WTC11 (cell line): ENCODE results near the gene LENG8. TPM values are rescaled to one million over a fixed set of nuclear protein-coding genes. Genes with fewer than 3 reads are reported as not detected.

Experiments
- ATAC-seq: fragments of 200-7000 bp; cut with Tn5 transposase; 2 replicates; pipeline ENCODE4 v1.10.0; 2021; ENCODE audit warnings: mild to moderate bottlenecking, moderate library complexity
- CTCF ChIA-PET: fragments of 300-600 bp; sonication (Branson Sonifier 250); formaldehyde crosslinking; loops from one replicate; lab custom pipeline; 2021; ENCODE audit warnings: antibody characterized with exemption; lab: Charles Lee
- POLR2A ChIA-PET: fragments of 350-600 bp; sonication (Branson Sonifier 250); formaldehyde crosslinking; loops from one replicate; lab custom pipeline; 2021; ENCODE audit warnings: antibody characterized with exemption; lab: Charles Lee
- DNase-seq: peaks from one replicate; pipeline ENCODE4 v3.0.0; 2021; ENCODE audit warnings: low spot score
- H3K27ac Mint-ChIP-seq: 2 replicates; pipeline ENCODE4 v1.8.0; 2021; ENCODE audit warnings: mixed read lengths
- H3K27me3 Mint-ChIP-seq: 2 replicates; pipeline ENCODE4 v1.8.0; 2021; ENCODE audit warnings: low read depth, mild to moderate bottlenecking, moderate library complexity, mixed read lengths
- H3K36me3 Mint-ChIP-seq: 2 replicates; pipeline ENCODE4 v1.8.0; 2021; ENCODE audit warnings: mixed read lengths
- H3K4me1 Mint-ChIP-seq: 2 replicates; pipeline ENCODE4 v1.8.0; 2022; ENCODE audit warnings: mixed read lengths
- H3K4me3 Mint-ChIP-seq: 2 replicates; pipeline ENCODE4 v1.8.0; 2021; ENCODE audit warnings: mild to moderate bottlenecking, moderate library complexity, mixed read lengths
- H3K9me3 Mint-ChIP-seq: 2 replicates; pipeline ENCODE4 v1.8.0; 2021; ENCODE audit warnings: mixed read lengths
- ARID4B ChIP-seq: sonication (generic); formaldehyde crosslinking; IDR thresholded peaks from 2 replicates; pipeline ENCODE4 v1.8.0; 2023; ENCODE audit warnings: missing genetic modification reagents, mild to moderate bottlenecking, borderline replicate concordance
- ATF2 ChIP-seq: sonication (generic); formaldehyde crosslinking; IDR thresholded peaks from 2 replicates; pipeline ENCODE4 v1.8.1; 2022; ENCODE audit warnings: low read depth, missing genetic modification reagents, borderline replicate concordance
- ATF3 ChIP-seq: sonication (generic); formaldehyde crosslinking; conservative IDR thresholded peaks from 2 replicates; pipeline ENCODE4 v1.8.1; 2022; ENCODE audit warnings: mild to moderate bottlenecking, missing genetic modification reagents
- CREM ChIP-seq: sonication (generic); formaldehyde crosslinking; IDR thresholded peaks from 2 replicates; pipeline ENCODE4 v1.8.1; 2022; ENCODE audit warnings: mild to moderate bottlenecking, missing genetic modification reagents, moderate library complexity
- ESRRA ChIP-seq: sonication (generic); formaldehyde crosslinking; IDR thresholded peaks from 2 replicates; pipeline ENCODE4 v1.8.1; 2022; ENCODE audit warnings: mild to moderate bottlenecking, missing genetic modification reagents, borderline replicate concordance
- HMGA2 ChIP-seq: fragments of 250-450 bp; sonication (Bioruptor Pico); IDR thresholded peaks from 2 replicates; pipeline ENCODE4 v1.4.0; 2021; ENCODE audit warnings: mild to moderate bottlenecking, moderate library complexity
- IRF1 ChIP-seq: sonication (generic); formaldehyde crosslinking; IDR thresholded peaks from 2 replicates; pipeline ENCODE4 v1.8.0; 2023; ENCODE audit warnings: missing genetic modification reagents
- KAT7 ChIP-seq: sonication (generic); formaldehyde crosslinking; IDR thresholded peaks from 2 replicates; pipeline ENCODE4 v1.8.1; 2023; ENCODE audit warnings: missing genetic modification reagents, mild to moderate bottlenecking, borderline replicate concordance
- MYBL2 ChIP-seq: sonication (generic); formaldehyde crosslinking; IDR thresholded peaks from 2 replicates; pipeline ENCODE4 v1.8.1; 2023; ENCODE audit warnings: mild to moderate bottlenecking, moderate library complexity, missing genetic modification reagents
- NFYB ChIP-seq: sonication (generic); formaldehyde crosslinking; conservative IDR thresholded peaks from 2 replicates; pipeline ENCODE4 v1.8.0; 2022; ENCODE audit warnings: low read depth, missing genetic modification reagents
- SP1 ChIP-seq: sonication (generic); formaldehyde crosslinking; conservative IDR thresholded peaks from 2 replicates; pipeline ENCODE4 v1.8.1; 2022; ENCODE audit warnings: missing genetic modification reagents
- USF1 ChIP-seq: sonication (generic); formaldehyde crosslinking; IDR thresholded peaks from 2 replicates; pipeline ENCODE4 v1.8.0; 2022; ENCODE audit warnings: mild to moderate bottlenecking, missing genetic modification reagents
- USF2 ChIP-seq: sonication (generic); formaldehyde crosslinking; IDR thresholded peaks from 2 replicates; pipeline ENCODE4 v1.8.1; 2023; ENCODE audit warnings: mild to moderate bottlenecking, missing genetic modification reagents, moderate library complexity
- ZBTB43 ChIP-seq: sonication (generic); formaldehyde crosslinking; IDR thresholded peaks from 2 replicates; pipeline ENCODE4 v1.8.1; 2023; ENCODE audit warnings: mild to moderate bottlenecking, missing genetic modification reagents
- ZNF121 ChIP-seq: sonication (generic); formaldehyde crosslinking; IDR thresholded peaks from 2 replicates; pipeline ENCODE4 v1.8.0; 2023; ENCODE audit warnings: missing genetic modification reagents
- ZNF138 ChIP-seq: sonication (generic); formaldehyde crosslinking; conservative IDR thresholded peaks from 2 replicates; pipeline ENCODE4 v1.8.1; 2022; ENCODE audit warnings: mild to moderate bottlenecking, moderate library complexity, missing genetic modification reagents
- ZNF219 ChIP-seq: sonication (generic); formaldehyde crosslinking; IDR thresholded peaks from 2 replicates; pipeline ENCODE4 v1.8.0; 2023; ENCODE audit warnings: missing genetic modification reagents, mild to moderate bottlenecking, borderline replicate concordance
- ZSCAN18 ChIP-seq: fragments of 250-450 bp; sonication (Bioruptor Pico); IDR thresholded peaks from 2 replicates; pipeline ENCODE4 v2.1.2; 2022; ENCODE audit warnings: mild to moderate bottlenecking, moderate library complexity
- total RNA-seq: library from RNA; stranded (reverse); gene quantifications from 3 replicates; pipeline ENCODE4 v1.2.3, GENCODE V29; 2021

Gene LENG8
- total RNA-seq, 1 experiment from 2014 or later: 175 TPM

GRCh38 chr19:54456423-54457373 is 7.7 kb downstream of the LENG8 start:
- no peak for DNase-seq
- peaks cover under 1% of the 10 kb centered on the region; the same call in 1 of the 2 replicates for H3K4me1 Mint-ChIP-seq
- CTCF ChIA-PET: no interaction called here
- POLR2A ChIA-PET: no interaction called here
- H3K27me3 Mint-ChIP-seq: no peaks in the 10 kb centered on the region
- ATAC-seq: no peak
- H3K9me3 Mint-ChIP-seq: no peaks in the 10 kb centered on the region
- H3K27ac Mint-ChIP-seq: no peak overlapping the region
- TF ChIP-seq CREM (CRISPR knock-in tag): no peak
- no peak for TF ChIP-seq ESRRA (CRISPR knock-in tag)
- TF ChIP-seq ZSCAN18 (CRISPR knock-in tag): no peak
- TF ChIP-seq SP1 (CRISPR knock-in tag): no peak
- no peak for TF ChIP-seq USF2 (CRISPR knock-in tag)
- TF ChIP-seq HMGA2 (CRISPR knock-in tag): no peak
- TF ChIP-seq ATF2 (CRISPR knock-in tag): no peak
- no peak for TF ChIP-seq ZNF138 (CRISPR knock-in tag)
- no peak for TF ChIP-seq IRF1 (CRISPR knock-in tag)
- no peak for TF ChIP-seq ZBTB43
- TF ChIP-seq ZNF121: no peak
- no peak for TF ChIP-seq ZNF219 (CRISPR knock-in tag)
- no peak for TF ChIP-seq ATF3 (CRISPR knock-in tag)
- TF ChIP-seq ARID4B: no peak
- no peak for TF ChIP-seq USF1
- TF ChIP-seq KAT7: no peak
- TF ChIP-seq MYBL2 (CRISPR knock-in tag): no peak
- TF ChIP-seq NFYB (CRISPR knock-in tag): no peak
- no peak overlapping the region for H3K4me3 Mint-ChIP-seq
- peaks cover 70% of the 10 kb centered on the region for H3K36me3 Mint-ChIP-seq
